Neutrophil (primary cell): ENCODE data around the gene PLEKHG3.

Experiments used
- H3K27ac ChIP-seq: fragments of 200-600 bp; sonication (generic); 2 replicates; pipeline ENCODE4 v1.5.1; 2016; ENCODE audit warnings: mild to moderate bottlenecking, moderate library complexity
- H3K27me3 ChIP-seq: fragments of 200-600 bp; sonication (generic); 2 replicates; pipeline ENCODE4 v1.6.0; 2016; ENCODE audit warnings: mild to moderate bottlenecking
- H3K36me3 ChIP-seq: fragments of 200-600 bp; sonication (generic); 2 replicates; pipeline ENCODE4 v1.5.1; 2017
- H3K4me1 ChIP-seq, 2 experiments: fragments of 200-600 bp in 1 of 2; sonication (generic) in 1 of 2; 1 replicate in 1 of 2; 2 replicates in 1 of 2; pipeline versions ENCODE4 v1.5.1 to v1.6.1; 2013 to 2016; ENCODE audit warnings: low read depth in 1 of 2, low read length in 1 of 2, mild to moderate bottlenecking in 1 of 2, moderate library complexity in 1 of 2; ENCODE audit not compliant: control insufficient read depth in 1 of 2, insufficient read depth in 1 of 2
- H3K4me3 ChIP-seq, 2 experiments: fragments of 200-600 bp in 1 of 2; sonication (generic) in 1 of 2; 1 replicate in 1 of 2; 2 replicates in 1 of 2; pipeline ENCODE4 v1.5.1; 2013 to 2016; ENCODE audit warnings: low read depth in 1 of 2, low read length in 1 of 2, mild to moderate bottlenecking in 1 of 2, moderate library complexity in 1 of 2
- H3K9me3 ChIP-seq: fragments of 200-600 bp; sonication (generic); 2 replicates; pipeline ENCODE4 v1.5.1; 2016
- CTCF ChIP-seq: fragments of 200-600 bp; sonication (generic); IDR thresholded peaks from 2 replicates; pipeline ENCODE4 v1.5.1; 2016; ENCODE audit warnings: antibody characterized with exemption

The PLEKHG3 gene

GRCh38 chr14:64719601-64720000 lies 15.4 kb downstream of the PLEKHG3 start:
- H3K27me3 ChIP-seq, result no peaks in the 10 kb centered on the region
- peaks cover 100% of the 10 kb centered on the region in 2 experiments for H3K4me1 ChIP-seq
- TF ChIP-seq CTCF, result no peak
- no peak overlapping the region for H3K4me3 ChIP-seq
- peaks cover 23% of the 10 kb centered on the region for H3K36me3 ChIP-seq
- H3K27ac ChIP-seq, result peak overlapping the region; percentile 86
- H3K9me3 ChIP-seq, result no peaks in the 10 kb centered on the region

GRCh38 chr14:64720131-64720576 lies 15.9 kb downstream of the PLEKHG3 start:
- TF ChIP-seq CTCF, result no peak
- Histone ChIP-seq H3K27me3 (no peaks in the 10 kb centered on the region), H3K27ac (peak overlapping the region; percentile 86), H3K4me1 (peaks cover 100% of the 10 kb centered on the region in 2 experiments), H3K9me3 (no peaks in the 10 kb centered on the region), H3K36me3 (peaks cover 24% of the 10 kb centered on the region), H3K4me3 (no peak overlapping the region)

- H3K4me3 ChIP-seq, result peak overlapping the region in 1 of 2 experiments; percentile 14
- H3K9me3 ChIP-seq, result no peaks in the 10 kb centered on the region
- H3K4me1 ChIP-seq, result peaks cover 98% of the 10 kb centered on the region in 2 experiments
- H3K27me3 ChIP-seq, result no peaks in the 10 kb centered on the region
- H3K36me3 ChIP-seq, result peaks cover 24% of the 10 kb centered on the region
- TF ChIP-seq CTCF, result no peak
- H3K27ac ChIP-seq, result peak overlapping the region; percentile 86
Observed at GRCh38 chr14:64721391-64721791, 17.2 kb downstream of the PLEKHG3 start.

GRCh38 chr14:64721899-64722298 lies 17.7 kb downstream of the PLEKHG3 start:
- TF ChIP-seq CTCF, result no peak
- H3K4me1 ChIP-seq, result peaks cover 98% of the 10 kb centered on the region in 2 experiments
- H3K27ac ChIP-seq, result peak overlapping the region; percentile 86
- H3K9me3 ChIP-seq, result no peaks in the 10 kb centered on the region
- peak overlapping the region in 1 of 2 experiments; percentile 14 for H3K4me3 ChIP-seq
- no peaks in the 10 kb centered on the region for H3K27me3 ChIP-seq
- H3K36me3 ChIP-seq, result peaks cover 24% of the 10 kb centered on the region

- Histone ChIP-seq H3K27me3 (no peaks in the 10 kb centered on the region), H3K4me3 (peak overlapping the region; percentile 22 to 37), H3K36me3 (peaks cover 32% of the 10 kb centered on the region), H3K4me1 (peaks cover 98% of the 10 kb centered on the region in 2 experiments), H3K27ac (peak overlapping the region; percentile 86), H3K9me3 (no peaks in the 10 kb centered on the region)
- TF ChIP-seq CTCF, result no peak
Observed at GRCh38 chr14:64722842-64723447, 18.7 kb downstream of the PLEKHG3 start.
